NCI-H524 treated with DMSO at 0.1 percent for 48 hours (cell line): ENCODE results near the gene GPR78.
"Not testable (repeated sequence)": the region's sequence is repeated elsewhere in the genome, so short reads cannot be mapped to it uniquely, and the experiment has no call there.

Source experiments
- DNase-seq: peaks from one replicate; lab custom pipeline; 2025; lab: John Stamatoyannopoulos, UW

The GPR78 gene

DNA sequence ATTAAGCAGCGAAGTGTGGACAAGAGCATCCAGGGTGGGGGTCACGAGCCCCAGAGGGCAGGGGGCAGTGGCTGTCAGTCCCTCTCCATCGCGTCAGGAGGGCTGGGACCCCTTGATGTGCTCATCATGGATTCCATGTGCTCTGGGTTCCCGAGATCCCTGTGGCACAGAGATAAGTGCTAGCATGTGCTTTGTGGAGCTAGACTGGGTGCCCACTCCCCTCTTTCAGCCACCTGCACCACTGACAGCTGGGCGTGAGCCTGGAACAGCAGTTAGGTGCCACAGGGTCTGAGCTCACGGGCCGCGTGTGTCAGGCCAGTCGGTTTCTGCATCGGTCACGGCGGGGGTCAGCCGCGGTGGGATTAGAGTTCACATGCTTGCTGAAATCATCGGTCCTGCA lies 36.6 kb downstream of the GPR78 start:
- no peak for DNase-seq

DNA sequence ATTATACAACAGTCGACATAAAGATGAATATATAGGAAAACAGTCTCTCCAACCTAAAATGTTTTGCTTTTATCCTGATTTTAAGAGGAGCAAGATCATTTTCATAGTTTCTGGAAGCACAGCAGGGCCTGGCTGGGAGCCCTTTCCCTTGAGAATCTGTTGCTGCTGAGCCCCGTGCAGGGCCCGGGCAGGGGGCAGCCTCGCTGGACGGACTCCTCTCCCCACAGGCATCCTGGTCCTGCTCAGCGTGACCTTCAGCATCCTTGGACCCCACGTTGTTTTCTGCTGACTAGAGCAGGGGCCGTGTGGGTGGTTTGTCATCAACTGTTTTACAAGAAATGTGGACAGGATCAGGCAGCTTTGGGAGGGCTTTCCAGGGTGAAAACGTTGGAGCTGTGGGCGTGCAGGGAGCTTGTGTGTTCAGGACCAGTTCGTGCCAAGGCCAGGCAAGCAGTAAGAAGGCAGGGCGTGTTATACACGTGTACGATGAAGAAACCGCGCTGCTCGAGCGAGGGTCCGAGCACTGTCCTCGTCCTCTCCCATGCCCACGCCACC lies 37.4 kb downstream of the GPR78 start:
- DNase-seq, result no peak

GRCh38 chr4:8618421-8618820 lies 38.2 kb downstream of the GPR78 start:
- no peak for DNase-seq

GRCh38 chr4:8618961-8619720 lies 38.9 kb downstream of the GPR78 start:
- no peak for DNase-seq

DNA sequence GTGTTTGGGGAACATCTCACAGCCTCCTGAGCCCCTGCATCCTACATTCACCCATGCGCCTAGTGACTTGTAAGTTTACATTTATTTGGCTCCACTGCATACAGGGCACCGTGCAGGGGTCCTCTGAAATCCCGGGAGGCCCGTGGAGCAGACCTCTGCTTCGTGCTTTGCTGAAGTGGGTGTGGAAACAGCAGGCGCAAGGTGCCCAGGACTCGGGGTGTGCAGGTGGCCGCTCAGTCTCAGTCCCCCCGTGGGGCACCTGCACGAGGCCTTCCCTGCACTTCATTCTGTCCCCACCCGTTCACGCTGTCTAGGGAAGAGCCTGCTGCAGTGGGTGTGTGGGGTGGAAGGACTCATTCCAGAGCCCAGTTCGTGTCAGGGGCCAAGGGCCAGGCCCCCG lies 40.9 kb downstream of the GPR78 start:
- not testable (repeated sequence) for DNase-seq

- DNase-seq, result not testable (repeated sequence)
Measured at GRCh38 chr4:8624601-8625272, 44.5 kb downstream of the GPR78 start.

DNA sequence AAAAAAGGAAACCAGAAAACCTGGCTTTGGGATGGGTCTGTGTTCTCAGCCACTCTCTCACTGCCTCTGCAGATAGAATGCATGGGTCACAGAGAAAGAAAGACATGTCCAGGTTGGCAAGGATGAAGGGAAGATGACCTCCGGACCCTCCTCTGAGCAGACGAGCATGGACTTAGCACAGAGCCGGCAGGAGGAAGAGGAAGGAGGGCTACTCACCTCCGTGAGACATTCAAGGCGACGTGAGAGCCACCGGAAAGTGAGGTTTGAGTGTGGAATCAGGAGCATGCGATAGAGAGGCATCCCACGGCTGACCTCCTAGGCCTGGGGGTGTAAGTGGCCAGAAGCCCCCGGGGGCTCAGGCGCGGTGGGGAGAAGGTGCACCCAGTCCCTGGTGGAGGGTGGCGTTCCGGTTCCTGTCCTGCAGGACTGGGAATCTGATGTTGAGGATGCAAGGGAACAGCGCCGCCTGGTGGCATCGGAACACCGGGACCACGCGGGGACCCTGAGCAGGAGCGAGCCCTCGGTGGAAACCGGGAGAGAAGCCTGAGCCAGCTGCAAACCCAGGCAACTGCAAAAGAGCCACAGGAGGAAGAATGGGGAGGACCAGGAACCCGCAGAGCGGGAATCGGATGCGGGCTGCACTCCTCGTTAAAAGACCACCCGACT lies 50.2 kb downstream of the GPR78 start:
- not testable (repeated sequence) for DNase-seq

DNA sequence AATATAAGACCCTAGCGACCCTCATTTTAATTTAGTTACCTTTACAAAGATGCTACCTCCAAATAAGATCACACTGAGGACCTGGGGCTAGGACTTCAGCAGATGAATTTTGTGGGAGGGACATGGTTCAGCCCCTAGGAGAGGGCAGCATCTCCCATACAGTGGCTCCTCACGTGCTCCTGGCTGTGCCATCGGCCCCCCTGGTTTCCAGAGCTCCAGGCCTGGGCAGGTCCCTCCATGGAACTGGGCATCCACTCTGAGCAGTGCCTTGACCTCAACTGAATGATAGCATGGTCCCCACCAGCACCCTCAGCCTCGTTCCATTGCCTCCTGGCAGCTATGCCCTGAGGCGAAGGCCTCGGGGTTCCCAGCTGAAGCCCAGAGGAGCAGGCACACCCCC lies 51.7 kb downstream of the GPR78 start:
- DNase-seq, result not testable (repeated sequence)

GRCh38 chr4:8634773-8635172 lies 54.6 kb downstream of the GPR78 start:
- not testable (repeated sequence) for DNase-seq

GRCh38 chr4:8635897-8636554 lies 55.8 kb downstream of the GPR78 start:
- not testable (repeated sequence) for DNase-seq
